GM21447 (cell line): ENCODE data around the gene SMIM13.

Experiments used
- ATAC-seq: cut with Tn5 transposase; IDR thresholded peaks from one replicate; pipeline ENCODE4 v1.9.1; 2021; ENCODE audit not compliant: unreplicated experiment

SMIM13 gene

GRCh38 chr6:11149551-11149950 is 55.9 kb downstream of the SMIM13 start:
- ATAC-seq = no peak

GRCh38 chr6:11151488-11151887 is 57.9 kb downstream of the SMIM13 start:
- ATAC-seq = no peak

- no peak for ATAC-seq
Observed at GRCh38 chr6:11152581-11152980, 58.9 kb downstream of the SMIM13 start.

- ATAC-seq = no peak
Observed at GRCh38 chr6:11153447-11153846, 59.8 kb downstream of the SMIM13 start.

GRCh38 chr6:11155589-11155988 is 62.0 kb downstream of the SMIM13 start:
- no peak for ATAC-seq

- ATAC-seq = no peak
Observed at GRCh38 chr6:11160199-11160598, 66.6 kb downstream of the SMIM13 start.

- ATAC-seq = no peak
Observed at GRCh38 chr6:11161031-11161956, 67.7 kb downstream of the SMIM13 start.

GRCh38 chr6:11162262-11162661 is 68.6 kb downstream of the SMIM13 start:
- no peak for ATAC-seq

- ATAC-seq = no peak
Observed at GRCh38 chr6:11163932-11164331, 70.3 kb downstream of the SMIM13 start.

GRCh38 chr6:11164717-11165646 is 71.3 kb downstream of the SMIM13 start:
- no peak for ATAC-seq

- ATAC-seq = no peak
Observed at GRCh38 chr6:11166948-11167347, 73.3 kb downstream of the SMIM13 start.

- no peak for ATAC-seq
Observed at GRCh38 chr6:11168091-11168635, 74.5 kb downstream of the SMIM13 start.

GRCh38 chr6:11171952-11172351 is 78.3 kb downstream of the SMIM13 start:
- ATAC-seq = no peak

GRCh38 chr6:11172501-11173327 is 79.1 kb downstream of the SMIM13 start:
- peak; percentile 61 for ATAC-seq

GRCh38 chr6:11174242-11174611 is 80.6 kb downstream of the SMIM13 start:
- ATAC-seq = no peak

GRCh38 chr6:11177271-11177670 is 83.6 kb downstream of the SMIM13 start:
- ATAC-seq = no peak

GRCh38 chr6:11179088-11179418 is 85.4 kb downstream of the SMIM13 start:
- no peak for ATAC-seq

- no peak for ATAC-seq
Observed at GRCh38 chr6:11179419-11180202, 86.0 kb downstream of the SMIM13 start.

- ATAC-seq = no peak
Observed at GRCh38 chr6:11181478-11182136, 88.0 kb downstream of the SMIM13 start.
